Prostate gland (tissue), 2 donors: ENCODE measurements around the gene TNFAIP3. TPM values are rescaled to one million over a fixed set of nuclear protein-coding genes. Genes with fewer than 3 reads are reported as not detected.

Experiments used
- DNase-seq: peaks from one replicate; pipeline ENCODE4 v3.0.0-alpha.2; 2019; ENCODE audit warnings: low spot score
- H3K27ac ChIP-seq, 2 donors: fragments of 200-600 bp; sonication (generic); 2 replicates each; pipeline ENCODE4 v1.5.1; 2017 to 2019
- H3K27me3 ChIP-seq: fragments of 200-600 bp; sonication (generic); replicated peaks from 2 replicates; pipeline ENCODE4 v1.5.1; 2019; ENCODE audit not compliant: insufficient read depth
- H3K36me3 ChIP-seq, 2 donors: fragments of 200-600 bp; sonication (generic); 1 replicate in 1 of 2; 2 replicates in 1 of 2; pipeline versions ENCODE4 v1.5.1 to v1.8.1; 2017 to 2019
- H3K4me1 ChIP-seq: fragments of 200-600 bp; sonication (generic); replicated peaks from 2 replicates; pipeline ENCODE4 v1.5.1; 2019
- H3K4me3 ChIP-seq, 2 donors: fragments of 200-600 bp; sonication (generic); 2 replicates each; pipeline ENCODE4 v1.5.1; 2017 to 2019
- H3K9me3 ChIP-seq: fragments of 200-600 bp; sonication (generic); 2 replicates; pipeline ENCODE4 v1.5.1; 2017
- CTCF ChIP-seq, 4 experiments: fragments of 200-600 bp in 2 of 4; fragments of 450-650 bp in 2 of 4; sonication (generic) in 2 of 4; IDR thresholded peaks; 1 replicate in 3 of 4; 2 replicates in 1 of 4; pipeline ENCODE4 v1.5.1; 2016 to 2019; ENCODE audit warnings: antibody characterized with exemption in 4 of 4, mild to moderate bottlenecking in 2 of 4, moderate library complexity in 2 of 4
- POLR2A ChIP-seq: fragments of 450-650 bp; IDR thresholded peaks from one replicate; pipeline ENCODE4 v1.6.1; 2016; ENCODE audit warnings: antibody characterized with exemption, mild to moderate bottlenecking
- POLR2AphosphoS5 ChIP-seq: sonication (generic); formaldehyde crosslinking; IDR thresholded peaks from one replicate; pipeline ENCODE4 v1.6.1; 2017; ENCODE audit warnings: antibody characterized with exemption
- WGBS: methylation state at CpG from one replicate; pipeline ENCODE4 v1.1.5; 2018; 5-methylcytosine and 5-hydroxymethylcytosine counted together
- intact Hi-C: fragments of 100-400 bp; cut with DNase I; formaldehyde crosslinking; loops from one replicate; pipeline ENCODE4 v1.14.2; 2022
- total RNA-seq, 2 donors: library from RNA; depleted of rRNA; stranded (reverse); fragments of >200 nt; gene quantifications; one replicate each; pipeline ENCODE4 v1.1.0, GENCODE V29; 2016

The TNFAIP3 gene
- total RNA-seq, 2 donors from 2014 or later: 13.0 to 19.9 TPM

GRCh38 chr6:137926207-137926731, 59.2 kb downstream of the TNFAIP3 start:
- Histone ChIP-seq H3K27me3 (no peaks in the 10 kb centered on the region), H3K4me1 (no peaks in the 10 kb centered on the region), H3K9me3 (no peaks in the 10 kb centered on the region), H3K36me3 (no peaks in the 10 kb centered on the region), H3K4me3 (no peak overlapping the region), H3K27ac (no peak overlapping the region)
- TF ChIP-seq POLR2AphosphoS5 (peak; percentile 29), CTCF (IDR thresholded peaks at IDR 0.05) (no peak), POLR2A (no peak)
- peak; percentile 11 for DNase-seq
- 21% methylated on average over 1 of the region's 1 CpG for WGBS
- intact Hi-C loops: no loop called here

- DNase-seq: no peak
- no peak overlapping the region for H3K27ac ChIP-seq
- H3K36me3 ChIP-seq: no peaks in the 10 kb centered on the region
- no peaks in the 10 kb centered on the region for H3K27me3 ChIP-seq
- intact Hi-C loops: no loop called here
- H3K4me1 ChIP-seq: no peaks in the 10 kb centered on the region
- H3K9me3 ChIP-seq: no peaks in the 10 kb centered on the region
- WGBS: 86% methylated on average over 3 of the region's 3 CpGs
- H3K4me3 ChIP-seq: no peak overlapping the region
- no peak for TF ChIP-seq POLR2AphosphoS5
- no peak for TF ChIP-seq CTCF (IDR thresholded peaks at IDR 0.05)
- TF ChIP-seq POLR2A: no peak
Observed at GRCh38 chr6:137926985-137927384, 59.9 kb downstream of the TNFAIP3 start.

- DNase-seq: no peak
- intact Hi-C loops: no loop called here
- 4% methylated on average over 8 of the region's 8 CpGs for WGBS
- H3K4me3 ChIP-seq: no peak overlapping the region
- no peaks in the 10 kb centered on the region for H3K36me3 ChIP-seq
- no peaks in the 10 kb centered on the region for H3K4me1 ChIP-seq
- no peaks in the 10 kb centered on the region for H3K9me3 ChIP-seq
- H3K27me3 ChIP-seq: no peaks in the 10 kb centered on the region
- no peak overlapping the region for H3K27ac ChIP-seq
- TF ChIP-seq POLR2AphosphoS5: no peak
- no peak for TF ChIP-seq POLR2A
- TF ChIP-seq CTCF (IDR thresholded peaks at IDR 0.05): no peak
Observed at GRCh38 chr6:137927777-137928218, 60.7 kb downstream of the TNFAIP3 start.

- no peaks in the 10 kb centered on the region for H3K36me3 ChIP-seq
- no peak overlapping the region for H3K27ac ChIP-seq
- TF ChIP-seq POLR2AphosphoS5 (no peak), POLR2A (no peak), CTCF (IDR thresholded peaks at IDR 0.05) (no peak)
- no peaks in the 10 kb centered on the region for H3K27me3 ChIP-seq
- H3K4me1 ChIP-seq: no peaks in the 10 kb centered on the region
- no peak overlapping the region for H3K4me3 ChIP-seq
- 37% methylated on average over 2 of the region's 2 CpGs for WGBS
- no peaks in the 10 kb centered on the region for H3K9me3 ChIP-seq
- no peak for DNase-seq
- intact Hi-C loops: no loop called here
Observed at GRCh38 chr6:137928286-137928685, 61.2 kb downstream of the TNFAIP3 start.

- no peaks in the 10 kb centered on the region for H3K27me3 ChIP-seq
- no peak overlapping the region for H3K4me3 ChIP-seq
- H3K36me3 ChIP-seq: no peaks in the 10 kb centered on the region
- intact Hi-C loops: no loop called here
- H3K4me1 ChIP-seq: no peaks in the 10 kb centered on the region
- no peak overlapping the region for H3K27ac ChIP-seq
- DNase-seq: no peak
- no peaks in the 10 kb centered on the region for H3K9me3 ChIP-seq
- WGBS: 78% methylated on average over 6 of the region's 6 CpGs
- no peak for TF ChIP-seq CTCF (IDR thresholded peaks at IDR 0.05)
- no peak for TF ChIP-seq POLR2AphosphoS5
Observed at GRCh38 chr6:137931849-137932465, 64.9 kb downstream of the TNFAIP3 start.
